Stomach (tissue), 4 donors: ENCODE data around the gene MYO1E.

Experiments
- EP300 ChIP-seq: sonication (generic); formaldehyde crosslinking; IDR thresholded peaks from one replicate; pipeline ENCODE4 v1.6.1; 2017; ENCODE audit warnings: antibody characterized with exemption
- POLR2AphosphoS5 ChIP-seq, 3 donors: sonication (generic); formaldehyde crosslinking; IDR thresholded peaks; one replicate each; pipeline ENCODE4 v1.6.1; 2016; ENCODE audit warnings: antibody characterized with exemption in 3 of 3
- TF ChIP-seq, protein P1 (sequence below), 7 experiments: fragments of 450-650 bp in 4 of 7; fragments of 200-600 bp in 3 of 7; sonication (generic) in 3 of 7; IDR thresholded peaks; one replicate each; pipeline ENCODE4 v1.5.1; 2016 to 2019; ENCODE audit warnings: antibody characterized with exemption in 7 of 7, control low read depth in 2 of 7, mild to moderate bottlenecking in 1 of 7

DNA sequence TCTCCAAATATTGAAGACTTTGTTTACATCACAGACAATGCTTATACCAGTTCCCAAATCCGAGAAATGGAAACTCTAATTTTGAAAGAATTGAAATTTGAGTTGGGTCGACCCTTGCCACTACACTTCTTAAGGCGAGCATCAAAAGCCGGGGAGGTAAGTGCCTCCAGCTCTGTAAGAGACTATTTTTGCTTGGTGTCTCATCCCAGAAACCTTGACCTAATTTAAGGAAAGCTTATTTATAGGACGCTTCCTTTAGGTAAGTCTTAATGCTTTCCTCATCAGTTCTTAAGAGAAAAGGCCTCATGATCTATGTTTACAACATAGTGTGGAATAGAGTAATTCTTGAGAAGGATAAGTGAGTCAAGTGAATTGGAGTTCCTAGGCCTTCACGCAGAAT, 255.9 kb downstream of the MYO1E start:
- TF ChIP-seq, protein P1, sequence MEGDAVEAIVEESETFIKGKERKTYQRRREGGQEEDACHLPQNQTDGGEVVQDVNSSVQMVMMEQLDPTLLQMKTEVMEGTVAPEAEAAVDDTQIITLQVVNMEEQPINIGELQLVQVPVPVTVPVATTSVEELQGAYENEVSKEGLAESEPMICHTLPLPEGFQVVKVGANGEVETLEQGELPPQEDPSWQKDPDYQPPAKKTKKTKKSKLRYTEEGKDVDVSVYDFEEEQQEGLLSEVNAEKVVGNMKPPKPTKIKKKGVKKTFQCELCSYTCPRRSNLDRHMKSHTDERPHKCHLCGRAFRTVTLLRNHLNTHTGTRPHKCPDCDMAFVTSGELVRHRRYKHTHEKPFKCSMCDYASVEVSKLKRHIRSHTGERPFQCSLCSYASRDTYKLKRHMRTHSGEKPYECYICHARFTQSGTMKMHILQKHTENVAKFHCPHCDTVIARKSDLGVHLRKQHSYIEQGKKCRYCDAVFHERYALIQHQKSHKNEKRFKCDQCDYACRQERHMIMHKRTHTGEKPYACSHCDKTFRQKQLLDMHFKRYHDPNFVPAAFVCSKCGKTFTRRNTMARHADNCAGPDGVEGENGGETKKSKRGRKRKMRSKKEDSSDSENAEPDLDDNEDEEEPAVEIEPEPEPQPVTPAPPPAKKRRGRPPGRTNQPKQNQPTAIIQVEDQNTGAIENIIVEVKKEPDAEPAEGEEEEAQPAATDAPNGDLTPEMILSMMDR (IDR thresholded peaks at IDR 0.05): no peak
- no peak for TF ChIP-seq POLR2AphosphoS5 (IDR thresholded peaks at IDR 0.05)
- no peak for TF ChIP-seq EP300
